Stimulated activated CD8-positive, alpha-beta memory T cell treated with anti-CD3 and anti-CD28 coated beads, Interleukin-15, amount 100 ng/mL, for 1 hour (primary cell): ENCODE results near the gene TRPM3.

Experiments
- DNase-seq: peaks from one replicate; pipeline ENCODE4 v3.0.0-alpha.2; 2020; ENCODE audit warnings: low read depth

Gene TRPM3

GRCh38 chr9:70553707-70554673 lies 567.4 kb downstream of the TRPM3 start:
- DNase-seq = no peak

- DNase-seq = no peak
Measured at GRCh38 chr9:70552561-70552960, 568.9 kb downstream of the TRPM3 start.

- no peak for DNase-seq
Measured at GRCh38 chr9:70551801-70552200, 569.6 kb downstream of the TRPM3 start.

- DNase-seq = no peak
Measured at GRCh38 chr9:70551396-70551795, 570.0 kb downstream of the TRPM3 start.

GRCh38 chr9:70549926-70550325 lies 571.5 kb downstream of the TRPM3 start:
- DNase-seq = no peak

GRCh38 chr9:70542311-70542931 lies 579.0 kb downstream of the TRPM3 start:
- DNase-seq = no peak

GRCh38 chr9:70540016-70540415 lies 581.4 kb downstream of the TRPM3 start:
- no peak for DNase-seq

- no peak for DNase-seq
Measured at GRCh38 chr9:70539526-70539925, 581.9 kb downstream of the TRPM3 start.

GRCh38 chr9:70539001-70539400 lies 582.4 kb downstream of the TRPM3 start:
- no peak for DNase-seq

GRCh38 chr9:70537084-70537483 lies 584.3 kb downstream of the TRPM3 start:
- no peak for DNase-seq

GRCh38 chr9:70535546-70536323 lies 585.7 kb downstream of the TRPM3 start:
- no peak for DNase-seq

- DNase-seq = no peak
Measured at GRCh38 chr9:70534471-70534870, 587.0 kb downstream of the TRPM3 start.

GRCh38 chr9:70534061-70534460 lies 587.4 kb downstream of the TRPM3 start:
- no peak for DNase-seq

GRCh38 chr9:70533492-70533891 lies 587.9 kb downstream of the TRPM3 start:
- DNase-seq = no peak

GRCh38 chr9:70532716-70533115 lies 588.7 kb downstream of the TRPM3 start:
- DNase-seq = no peak

- no peak for DNase-seq
Measured at GRCh38 chr9:70531311-70531710, 590.1 kb downstream of the TRPM3 start.

GRCh38 chr9:70530716-70531115 lies 590.7 kb downstream of the TRPM3 start:
- no peak for DNase-seq

GRCh38 chr9:70529833-70530232 lies 591.6 kb downstream of the TRPM3 start:
- DNase-seq = no peak

- DNase-seq = no peak
Measured at GRCh38 chr9:70529377-70529776, 592.0 kb downstream of the TRPM3 start.

GRCh38 chr9:70526902-70527301 lies 594.5 kb downstream of the TRPM3 start:
- no peak for DNase-seq

GRCh38 chr9:70525519-70525918 lies 595.9 kb downstream of the TRPM3 start:
- no peak for DNase-seq

- DNase-seq = no peak
Measured at GRCh38 chr9:70519912-70520724, 601.3 kb downstream of the TRPM3 start.
